ENCODE results near the gene GLMP.

GLMP gene

DNA sequence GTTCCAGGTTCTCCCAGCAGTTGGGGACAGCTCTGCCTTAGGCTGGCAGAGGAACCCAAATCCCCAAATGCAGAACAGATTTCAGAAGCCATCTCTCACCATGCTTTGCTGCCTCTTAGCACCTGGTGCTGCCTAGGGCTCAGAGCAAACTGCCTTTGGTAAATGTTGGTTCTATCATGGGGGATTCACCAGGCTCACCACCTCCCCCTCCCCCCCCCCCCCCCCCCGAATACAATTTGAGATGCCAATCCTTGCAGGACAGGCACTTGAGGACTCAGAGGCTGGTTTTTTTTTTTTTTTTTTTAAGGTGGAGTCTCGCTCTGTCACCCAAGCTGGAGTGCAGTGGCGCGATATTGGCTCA lies 47.2 kb downstream of the GLMP start:
- DNase-seq (ENCODE audit: low read depth in 3 of 3) = no peak

DNA sequence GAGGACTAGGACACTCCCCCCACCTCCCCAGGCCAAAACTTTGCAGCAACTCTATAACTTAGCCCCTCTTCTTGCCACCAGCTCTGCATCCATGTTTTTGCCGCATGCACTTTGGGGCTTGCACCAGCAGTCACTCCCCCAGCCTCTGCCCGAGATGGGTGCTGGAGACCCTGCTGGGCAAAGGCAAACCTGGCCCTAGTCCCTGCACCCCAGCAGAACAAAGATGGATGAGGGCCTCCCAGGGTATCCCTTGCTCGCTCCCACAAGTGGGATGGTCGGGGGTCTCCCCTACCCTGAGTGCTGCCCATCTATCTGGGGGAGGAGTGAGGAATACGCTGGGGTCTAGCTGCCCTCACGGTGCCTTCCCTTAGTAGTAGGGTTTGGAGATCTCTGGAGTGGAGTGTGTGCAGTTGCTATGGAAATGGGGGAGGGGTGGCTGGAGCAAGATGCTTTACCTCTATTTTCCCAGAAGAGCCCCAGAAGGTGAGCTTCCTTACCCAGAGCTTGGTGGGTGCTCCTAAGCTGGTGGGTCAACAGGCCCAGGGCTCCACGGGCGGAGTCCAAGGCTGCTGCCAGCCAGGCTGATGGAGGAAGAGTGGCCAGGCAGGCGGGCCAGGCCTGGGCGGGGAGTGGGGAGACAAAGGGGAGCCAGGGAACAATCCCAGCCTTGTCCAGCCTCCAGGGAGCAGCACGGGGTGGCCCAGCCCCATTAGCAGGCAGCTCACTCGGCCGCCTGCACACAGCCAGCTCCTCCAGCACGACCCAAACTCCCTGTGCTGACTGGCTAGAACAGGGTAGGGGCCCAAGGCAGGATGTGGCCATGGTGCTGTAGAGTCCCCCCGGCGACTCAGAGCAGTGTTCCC lies 47.8 kb downstream of the GLMP start, which contains the start of gene PAQR6:
TSS of gene PAQR6 (minus strand) at position 597 of the 863 bp plus-strand sequence. CDS start 1,325 bp downstream, outside the sequence.
- DNase-seq (ENCODE audit: low read depth in 3 of 3) = no peak

DNA sequence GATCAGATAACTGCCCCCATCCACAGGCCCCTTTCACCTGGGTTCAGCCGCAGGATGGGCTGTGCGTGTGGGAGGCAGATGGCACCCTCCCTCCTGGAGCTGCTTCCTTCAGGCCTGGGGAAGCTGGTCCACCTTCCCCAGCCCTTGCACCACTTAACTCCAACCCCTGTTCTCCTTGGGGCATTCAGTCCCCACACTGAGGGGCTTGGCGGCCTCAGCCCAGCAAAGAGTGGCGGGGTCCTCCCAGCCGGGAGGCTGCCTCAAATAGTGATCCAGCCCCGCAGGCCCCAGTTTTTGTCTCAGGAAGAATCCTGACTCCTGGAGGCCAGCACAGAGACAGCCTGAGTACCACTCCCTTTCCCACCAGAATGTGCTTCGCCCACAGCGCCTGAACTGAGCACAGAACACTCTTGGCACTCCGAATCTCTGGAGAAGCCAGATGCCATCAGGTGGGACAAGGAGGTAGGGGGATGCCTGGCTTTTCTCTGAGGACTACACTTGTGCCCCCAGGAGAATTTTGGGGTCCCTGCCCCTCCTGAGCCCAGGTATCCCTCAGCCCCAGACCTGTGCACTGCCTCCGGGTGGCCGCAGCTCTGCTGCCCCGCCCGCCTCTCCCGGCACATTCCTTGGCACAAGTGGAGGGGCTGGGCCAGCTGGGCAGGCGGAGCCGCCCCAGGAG lies 48.6 kb downstream of the GLMP start:
- no peak for DNase-seq (ENCODE audit: low read depth in 3 of 3)

DNA sequence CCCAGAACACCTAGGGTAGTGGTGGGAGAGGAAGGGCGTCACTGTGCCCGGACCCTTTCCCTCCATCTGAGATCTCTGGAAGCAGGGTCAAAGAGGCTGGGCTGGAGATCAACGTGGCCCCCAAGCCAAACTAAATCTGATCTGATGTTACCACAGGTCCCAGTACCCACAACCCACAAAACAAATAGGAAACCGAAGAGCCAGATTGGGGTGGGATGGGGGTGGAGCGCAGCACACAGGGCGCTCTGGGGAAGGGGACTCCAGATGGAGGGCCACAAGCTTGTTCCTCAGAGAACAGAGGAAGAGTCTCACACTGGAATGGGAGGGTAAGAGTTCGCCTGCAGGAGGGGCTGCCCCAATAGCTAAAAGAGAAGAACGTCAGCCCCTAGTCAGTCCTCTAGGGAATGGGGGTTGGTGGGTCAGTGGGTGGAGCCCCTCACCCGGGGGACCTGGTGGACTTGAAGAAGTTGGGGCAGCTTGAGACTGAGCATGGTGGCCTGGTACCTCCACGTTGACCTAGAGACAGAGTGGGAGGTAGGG lies 49.2 kb downstream of the GLMP start:
- no peak for DNase-seq (ENCODE audit: low read depth in 3 of 3)

DNA sequence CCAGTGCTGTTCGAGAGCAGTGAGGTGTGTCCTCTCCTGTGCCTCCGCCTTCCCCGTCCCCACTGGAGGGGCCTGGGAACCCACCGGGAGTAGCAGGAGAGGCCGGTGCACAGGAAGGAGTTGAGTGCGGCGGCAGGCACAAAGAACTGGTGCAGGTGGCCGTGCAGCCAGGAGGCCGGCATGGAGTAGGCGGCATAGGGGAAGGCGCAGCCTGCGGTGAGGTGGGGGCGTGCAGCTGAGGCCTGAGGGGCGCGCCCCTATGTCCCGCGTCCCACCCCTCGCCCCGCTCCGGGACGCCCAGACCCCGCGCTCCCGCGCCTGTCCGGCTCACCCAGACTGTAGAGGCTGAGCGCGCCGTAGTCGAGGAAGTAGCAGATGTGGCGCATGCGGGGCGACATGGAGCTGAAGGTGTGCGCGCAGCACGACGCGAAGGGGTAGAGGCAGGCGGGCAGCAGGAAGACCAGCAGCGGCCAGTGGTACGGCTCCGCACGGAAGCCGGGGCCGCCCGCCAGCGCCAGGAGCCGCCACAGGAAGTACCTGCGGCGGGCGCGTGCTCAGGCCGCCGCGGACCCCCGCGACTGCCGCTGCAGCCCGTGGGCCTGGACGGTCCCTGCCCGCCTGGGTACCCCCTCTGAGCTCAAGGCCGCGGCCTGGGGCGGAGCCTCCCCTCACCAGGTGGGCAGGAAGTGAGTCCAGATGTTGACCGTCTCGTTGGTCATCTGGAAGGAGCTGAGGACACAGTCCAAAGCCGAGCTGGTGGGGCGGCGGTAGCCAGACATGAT lies 49.8 kb downstream of the GLMP start:
- no peak for DNase-seq (ENCODE audit: low read depth in 3 of 3)

DNA sequence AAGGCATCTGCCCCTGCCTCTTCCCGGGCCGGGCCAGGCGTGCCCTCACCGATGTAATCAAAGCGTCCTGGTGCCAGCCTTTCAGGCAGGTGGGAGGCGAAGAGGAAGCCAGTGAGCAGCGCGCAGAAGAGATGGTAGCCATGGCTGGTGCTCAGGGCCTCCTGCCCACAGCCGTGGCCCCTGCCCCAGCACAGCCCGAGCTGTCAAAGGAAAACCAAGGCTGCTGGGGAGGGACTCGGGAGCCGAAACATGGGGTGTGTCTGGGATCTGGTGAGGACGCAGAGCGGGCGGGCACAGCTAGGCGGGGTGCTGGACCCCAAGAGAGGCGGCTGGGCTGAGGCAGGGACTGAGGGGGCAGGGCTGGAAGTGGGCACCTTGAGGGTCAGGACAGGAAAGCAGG lies 50.8 kb downstream of the GLMP start:
- DNase-seq (ENCODE audit: low read depth in 3 of 3) = no peak

DNA sequence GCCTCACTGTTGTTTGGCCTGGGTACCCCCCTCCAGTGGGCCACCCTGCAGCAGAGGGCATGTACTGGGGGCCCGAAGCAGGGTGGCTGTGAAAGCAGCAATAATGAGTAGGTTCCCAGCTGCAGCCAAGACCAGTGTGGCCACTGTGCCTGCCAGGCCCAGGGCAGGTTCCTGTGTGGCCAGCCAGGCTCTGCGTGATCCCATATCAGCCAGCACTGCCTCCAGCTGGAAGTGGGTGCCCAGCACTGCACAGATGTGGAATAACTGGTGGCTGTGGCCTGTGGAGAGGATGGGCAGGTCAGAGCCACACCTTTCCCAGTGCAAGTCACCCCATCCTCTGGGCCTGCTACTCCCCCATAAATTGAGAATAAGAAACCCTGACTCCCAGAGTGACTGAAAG lies 51.4 kb downstream of the GLMP start:
- DNase-seq (ENCODE audit: low read depth in 3 of 3) = no peak

DNA sequence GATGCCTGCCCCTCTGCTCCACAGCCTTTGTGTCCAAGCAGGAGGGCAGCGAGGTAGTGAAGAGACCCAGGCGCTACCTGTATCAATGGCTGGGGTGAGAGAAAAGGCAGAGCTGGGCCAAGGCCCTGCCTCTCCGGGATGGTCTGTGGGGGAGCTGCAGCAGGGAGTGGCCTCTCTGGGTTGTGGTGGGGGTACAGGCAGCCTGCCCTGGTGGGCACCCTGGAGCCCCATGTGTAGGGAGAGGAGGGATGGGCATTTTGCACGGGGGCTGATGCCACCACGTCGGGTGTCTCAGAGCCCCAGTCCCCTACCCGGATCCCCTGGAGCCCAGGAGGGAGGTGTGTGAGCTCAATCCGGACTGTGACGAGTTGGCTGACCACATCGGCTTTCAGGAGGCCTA lies 52.7 kb downstream of the GLMP start:
- no peak for DNase-seq (ENCODE audit: low read depth in 3 of 3)
